Measurements from ENCODE around the gene GPR180. TPM values are rescaled to one million over a fixed set of nuclear protein-coding genes. Genes with fewer than 3 reads are reported as not detected.
"Not testable (repeated sequence)": the region's sequence is repeated elsewhere in the genome, so short reads cannot be mapped to it uniquely, and the experiment has no call there.

Gene GPR180
- total RNA-seq, 4 donors from 2014 or later, result 2.0 to 4.2 (median 2.8) TPM

- Histone ChIP-seq H3K9me3 (no peaks in the 10 kb centered on the region), H3K27me3 (no peaks in the 10 kb centered on the region), H3K27ac (no peak overlapping the region), H3K36me3 (peaks cover 31% of the 10 kb centered on the region), H3K4me1 (no peaks in the 10 kb centered on the region), H3K4me3 (no peak overlapping the region)
- 85% methylated on average over 2 of the region's 2 CpGs for WGBS
- no peak for DNase-seq (ENCODE audit: low spot score in 2 of 2)
- TF ChIP-seq CTCF (IDR thresholded peaks at IDR 0.05) (peak; percentile 28 to 60), POLR2AphosphoS5 (IDR thresholded peaks at IDR 0.05) (no peak)
Measured at GRCh38 chr13:94620286-94620896, 18.7 kb downstream of the GPR180 start.

GRCh38 chr13:94622344-94622743, 20.7 kb downstream of the GPR180 start:
- no peaks in the 10 kb centered on the region for H3K27me3 ChIP-seq
- no peak overlapping the region for H3K27ac ChIP-seq
- no peak for DNase-seq (ENCODE audit: low spot score in 2 of 2)
- no peaks in the 10 kb centered on the region for H3K9me3 ChIP-seq
- TF ChIP-seq POLR2A (IDR thresholded peaks at IDR 0.05), result no peak
- no peak for TF ChIP-seq EP300 (IDR thresholded peaks at IDR 0.05)
- WGBS, result 95% methylated on average over 2 of the region's 2 CpGs
- H3K36me3 ChIP-seq, result peaks cover 39% of the 10 kb centered on the region
- no peak overlapping the region for H3K4me3 ChIP-seq
- no peaks in the 10 kb centered on the region for H3K4me1 ChIP-seq

GRCh38 chr13:94623316-94623715, 21.7 kb downstream of the GPR180 start:
- Histone ChIP-seq H3K27me3 (no peaks in the 10 kb centered on the region), H3K9me3 (no peaks in the 10 kb centered on the region), H3K27ac (no peak overlapping the region), H3K36me3 (peaks cover 39% of the 10 kb centered on the region), H3K4me1 (no peaks in the 10 kb centered on the region), H3K4me3 (no peak overlapping the region)
- DNase-seq (ENCODE audit: low spot score in 2 of 2), result no peak
- WGBS, result 90% methylated on average over 4 of the region's 4 CpGs
- no peak for TF ChIP-seq POLR2A (IDR thresholded peaks at IDR 0.05)
- no peak for TF ChIP-seq CTCF (IDR thresholded peaks at IDR 0.05)
- TF ChIP-seq POLR2AphosphoS5 (IDR thresholded peaks at IDR 0.05), result no peak
- TF ChIP-seq EP300 (IDR thresholded peaks at IDR 0.05), result no peak

DNA sequence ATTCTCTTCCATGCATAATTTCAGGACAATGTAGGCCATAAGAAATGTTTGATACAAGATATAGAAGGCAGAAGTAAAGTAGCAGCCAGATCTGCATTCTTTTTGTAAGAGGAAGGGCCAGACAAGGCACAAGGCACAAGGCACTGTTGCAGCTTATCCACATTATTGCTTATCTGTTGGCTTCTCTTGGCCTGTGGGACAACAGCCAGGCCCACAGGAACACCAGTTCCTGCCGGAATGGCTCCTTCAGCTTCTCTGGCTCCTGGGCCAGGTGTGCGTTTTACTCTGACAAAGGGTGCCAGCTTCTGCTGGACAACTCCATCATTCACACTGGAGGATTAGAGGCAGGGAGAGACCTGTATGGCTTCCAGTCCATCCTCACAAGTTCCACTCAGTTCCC, 29.2 kb downstream of the GPR180 start:
- WGBS, result 65% methylated on average over 2 of the region's 2 CpGs
- Histone ChIP-seq H3K36me3 (peaks cover 9% of the 10 kb centered on the region), H3K27me3 (no peaks in the 10 kb centered on the region), H3K27ac (no peak overlapping the region), H3K4me1 (no peaks in the 10 kb centered on the region), H3K4me3 (no peak overlapping the region), H3K9me3 (peaks cover 6% of the 10 kb centered on the region)
- no peak for DNase-seq (ENCODE audit: low spot score in 2 of 2)
- TF ChIP-seq EP300 (IDR thresholded peaks at IDR 0.05), result no peak
- no peak for TF ChIP-seq POLR2A (IDR thresholded peaks at IDR 0.05)
- TF ChIP-seq CTCF (IDR thresholded peaks at IDR 0.05), result no peak
- no peak for TF ChIP-seq POLR2AphosphoS5 (IDR thresholded peaks at IDR 0.05)

GRCh38 chr13:94632226-94632980, 30.7 kb downstream of the GPR180 start:
- WGBS, result 95% methylated on average over 3 of the region's 3 CpGs
- Histone ChIP-seq H3K27me3 (no peaks in the 10 kb centered on the region), H3K36me3 (no peaks in the 10 kb centered on the region), H3K4me3 (no peak overlapping the region), H3K27ac (no peak overlapping the region), H3K9me3 (peaks cover 6% of the 10 kb centered on the region), H3K4me1 (no peaks in the 10 kb centered on the region)
- DNase-seq (ENCODE audit: low spot score in 2 of 2), result no peak
- no peak for TF ChIP-seq POLR2A (IDR thresholded peaks at IDR 0.05)
- no peak for TF ChIP-seq POLR2AphosphoS5 (IDR thresholded peaks at IDR 0.05)
- TF ChIP-seq CTCF (IDR thresholded peaks at IDR 0.05), result no peak
- no peak for TF ChIP-seq EP300 (IDR thresholded peaks at IDR 0.05)

- H3K4me3 ChIP-seq; H3K9me3 ChIP-seq; H3K36me3 ChIP-seq; DNase-seq (ENCODE audit: low spot score in 2 of 2); H3K27me3 ChIP-seq; H3K27ac ChIP-seq; H3K4me1 ChIP-seq: not testable (repeated sequence)
- 75% methylated on average over 5 of the region's 5 CpGs for WGBS
Measured at GRCh38 chr13:94636096-94636495, 34.4 kb downstream of the GPR180 start.
